SK-N-SH treated with all-trans-retinoic acid at 6 μM for 48 hours (cell line): ENCODE data around the gene MYO3B.

Experiments used
- ESRRG ChIP-seq: fragments of 250-450 bp; sonication (Bioruptor Pico); IDR thresholded peaks from 2 replicates; pipeline ENCODE4 v1.6.1; 2021; ENCODE audit warnings: mild to moderate bottlenecking
- RARB ChIP-seq: fragments of 250-450 bp; sonication (Bioruptor Pico); IDR thresholded peaks from 2 replicates; pipeline ENCODE4 v1.8.0; 2021; ENCODE audit warnings: mild to moderate bottlenecking, moderate library complexity
- TCF4 ChIP-seq: fragments of 250-450 bp; sonication (Bioruptor Pico); IDR thresholded peaks from 2 replicates; pipeline ENCODE4 v1.8.0; 2021; ENCODE audit warnings: mild to moderate bottlenecking, moderate library complexity, borderline replicate concordance

- TF ChIP-seq ESRRG (no peak), TCF4 (CRISPR knock-in tag) (no peak), RARB (CRISPR knock-in tag) (no peak)
Measured at GRCh38 chr2:170229125-170229524, 51.2 kb downstream of the MYO3B start.
